Endodermal cell (in vitro differentiated cells): ENCODE results near the gene STRA6. TPM values are rescaled to one million over a fixed set of nuclear protein-coding genes. Genes with fewer than 3 reads are reported as not detected.

Source experiments
- DNase-seq: peaks from one replicate; pipeline ENCODE4 v3.0.0-alpha.2; 2017
- H3K27ac ChIP-seq: 2 replicates; pipeline ENCODE4 v1.5.1; 2013; ENCODE audit warnings: mild to moderate bottlenecking, low read depth, low read length, moderate library complexity
- H3K27me3 ChIP-seq: 2 replicates; pipeline ENCODE4 v1.6.1; 2013; ENCODE audit warnings: mild to moderate bottlenecking, low read length, moderate library complexity; ENCODE audit not compliant: insufficient read depth, control insufficient read depth, poor library complexity, severe bottlenecking
- H3K36me3 ChIP-seq: 2 replicates; pipeline ENCODE4 v1.7.0; 2013; ENCODE audit warnings: mild to moderate bottlenecking, low read length, moderate library complexity; ENCODE audit not compliant: control insufficient read depth, insufficient read depth
- H3K4me1 ChIP-seq: one replicate; pipeline ENCODE4 v1.7.0; 2013; ENCODE audit warnings: low read length; ENCODE audit not compliant: control insufficient read depth, insufficient read depth
- H3K4me3 ChIP-seq: 2 replicates; pipeline ENCODE4 v1.5.1; 2013; ENCODE audit warnings: mild to moderate bottlenecking, low read length, moderate library complexity
- H3K9ac ChIP-seq: 2 replicates; pipeline ENCODE4 v1.6.1; 2013; ENCODE audit warnings: mild to moderate bottlenecking, low read length, moderate library complexity; ENCODE audit not compliant: poor library complexity, severe bottlenecking; ENCODE audit errors: extremely low read depth
- H3K9me3 ChIP-seq: 2 replicates; pipeline ENCODE4 v1.6.1; 2013; ENCODE audit warnings: mild to moderate bottlenecking, low read length, moderate library complexity; ENCODE audit not compliant: control insufficient read depth
- H3K27ac Mint-ChIP-seq: 2 replicates; pipeline ENCODE4 v1.8.0; 2020; ENCODE audit warnings: mixed read lengths
- H3K27me3 Mint-ChIP-seq: 2 replicates; pipeline ENCODE4 v1.8.0; 2021; ENCODE audit warnings: mild to moderate bottlenecking, mixed read lengths; ENCODE audit not compliant: insufficient read depth
- H3K36me3 Mint-ChIP-seq: 2 replicates; pipeline ENCODE4 v1.8.0; 2020; ENCODE audit warnings: low read depth, mixed read lengths
- H3K4me1 Mint-ChIP-seq: 2 replicates; pipeline ENCODE4 v1.8.0; 2020; ENCODE audit warnings: mixed read lengths
- H3K4me3 Mint-ChIP-seq: 2 replicates; pipeline ENCODE4 v1.8.0; 2020; ENCODE audit warnings: mild to moderate bottlenecking, moderate library complexity, mixed read lengths
- H3K9me3 Mint-ChIP-seq: 2 replicates; pipeline ENCODE4 v1.8.0; 2020; ENCODE audit warnings: mild to moderate bottlenecking, mixed read lengths
- WGBS, 2 experiments: methylation state at CpG; one replicate each; pipeline versions ENCODE4 v1.1.5 to v1.1.7; 2013; ENCODE audit warnings: missing lambda C conversion rate in 2 of 2, mixed read lengths in 1 of 2; ENCODE audit not compliant: insufficient coverage in 1 of 2, insufficient read length in 1 of 2; 5-methylcytosine and 5-hydroxymethylcytosine counted together
- total RNA-seq, 2 donors: library from RNA; stranded (reverse); fragmentation: NEBNext Ultra II Directional in 1 of 2; extraction: Animal tissue kit (Norgen Biotek cat#: 25700) in 1 of 2; gene quantifications; 2 replicates in 1 of 2; 3 replicates in 1 of 2; pipeline ENCODE4 v1.2.1, GENCODE V29; 2021
- TF ChIP-seq, protein P1 (sequence below): fragments of 200-600 bp; sonication (generic); conservative IDR thresholded peaks from 2 replicates; pipeline ENCODE4 v1.5.0; 2021; ENCODE audit warnings: antibody characterized with exemption, mild to moderate bottlenecking

Gene STRA6
- total RNA-seq, 2 donors from 2014 or later: 18.2 to 26.2 TPM

DNA sequence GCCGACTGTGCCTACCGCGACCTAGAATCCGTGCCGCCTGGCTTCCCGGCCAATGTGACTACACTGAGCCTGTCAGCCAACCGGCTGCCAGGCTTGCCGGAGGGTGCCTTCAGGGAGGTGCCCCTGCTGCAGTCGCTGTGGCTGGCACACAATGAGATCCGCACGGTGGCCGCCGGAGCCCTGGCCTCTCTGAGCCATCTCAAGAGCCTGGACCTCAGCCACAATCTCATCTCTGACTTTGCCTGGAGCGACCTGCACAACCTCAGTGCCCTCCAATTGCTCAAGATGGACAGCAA is 27.7 kb downstream of the STRA6 start:
- H3K4me3 ChIP-seq: no peak overlapping the region
- Mint-ChIP-seq H3K9me3 (no peaks in the 10 kb centered on the region), H3K27ac (no peak overlapping the region), H3K27me3 (no peaks in the 10 kb centered on the region), H3K36me3 (no peaks in the 10 kb centered on the region), H3K4me1 (peaks cover 6% of the 10 kb centered on the region), H3K4me3 (no peak overlapping the region)
- H3K27me3 ChIP-seq: no peaks in the 10 kb centered on the region
- TF ChIP-seq, protein P1, sequence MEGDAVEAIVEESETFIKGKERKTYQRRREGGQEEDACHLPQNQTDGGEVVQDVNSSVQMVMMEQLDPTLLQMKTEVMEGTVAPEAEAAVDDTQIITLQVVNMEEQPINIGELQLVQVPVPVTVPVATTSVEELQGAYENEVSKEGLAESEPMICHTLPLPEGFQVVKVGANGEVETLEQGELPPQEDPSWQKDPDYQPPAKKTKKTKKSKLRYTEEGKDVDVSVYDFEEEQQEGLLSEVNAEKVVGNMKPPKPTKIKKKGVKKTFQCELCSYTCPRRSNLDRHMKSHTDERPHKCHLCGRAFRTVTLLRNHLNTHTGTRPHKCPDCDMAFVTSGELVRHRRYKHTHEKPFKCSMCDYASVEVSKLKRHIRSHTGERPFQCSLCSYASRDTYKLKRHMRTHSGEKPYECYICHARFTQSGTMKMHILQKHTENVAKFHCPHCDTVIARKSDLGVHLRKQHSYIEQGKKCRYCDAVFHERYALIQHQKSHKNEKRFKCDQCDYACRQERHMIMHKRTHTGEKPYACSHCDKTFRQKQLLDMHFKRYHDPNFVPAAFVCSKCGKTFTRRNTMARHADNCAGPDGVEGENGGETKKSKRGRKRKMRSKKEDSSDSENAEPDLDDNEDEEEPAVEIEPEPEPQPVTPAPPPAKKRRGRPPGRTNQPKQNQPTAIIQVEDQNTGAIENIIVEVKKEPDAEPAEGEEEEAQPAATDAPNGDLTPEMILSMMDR: no peak
- H3K9me3 ChIP-seq: no peaks in the 10 kb centered on the region
- no peak overlapping the region for H3K27ac ChIP-seq
- peak; percentile 43 for DNase-seq
- no peaks in the 10 kb centered on the region for H3K4me1 ChIP-seq
- H3K36me3 ChIP-seq: no peaks in the 10 kb centered on the region
- 94 to 97% methylated on average over 13 to 14 of the region's 14 CpGs for WGBS, 2 experiments
- H3K9ac ChIP-seq: no peak overlapping the region

GRCh38 chr15:74174219-74174957 is 28.2 kb downstream of the STRA6 start:
- H3K36me3 Mint-ChIP-seq: no peaks in the 10 kb centered on the region
- Histone ChIP-seq H3K36me3 (no peaks in the 10 kb centered on the region), H3K9ac (no peak overlapping the region), H3K4me1 (no peaks in the 10 kb centered on the region), H3K4me3 (no peak overlapping the region), H3K9me3 (no peaks in the 10 kb centered on the region), H3K27ac (peak overlapping the region; percentile 8), H3K27me3 (no peaks in the 10 kb centered on the region)
- no peak overlapping the region for H3K4me3 Mint-ChIP-seq
- no peaks in the 10 kb centered on the region for H3K9me3 Mint-ChIP-seq
- H3K4me1 Mint-ChIP-seq: peaks cover 6% of the 10 kb centered on the region
- peak; percentile 53 for DNase-seq
- TF ChIP-seq, protein P1: no peak
- no peaks in the 10 kb centered on the region for H3K27me3 Mint-ChIP-seq
- H3K27ac Mint-ChIP-seq: no peak overlapping the region
- 88 to 89% methylated on average over 13 to 20 of the region's 20 CpGs for WGBS, 2 experiments

GRCh38 chr15:74173380-74174218 is 29.0 kb downstream of the STRA6 start, which contains the start of gene ISLR:
ISLR (plus strand) TSS chr15:74173710; CDS start chr15:74174859, 1,149 bp downstream.
- Histone ChIP-seq H3K27me3 (no peaks in the 10 kb centered on the region), H3K9me3 (no peaks in the 10 kb centered on the region), H3K9ac (no peak within 1 kb of the TSS), H3K4me1 (no peaks in the 10 kb centered on the region), H3K36me3 (no peaks in the 10 kb centered on the region), H3K27ac (peak within 1 kb of the TSS; percentile 8), H3K4me3 (no peak within 1 kb of the TSS)
- WGBS, 2 experiments: 73 to 78% methylated on average over 8 to 20 of the region's 20 CpGs
- Mint-ChIP-seq H3K9me3 (no peaks in the 10 kb centered on the region), H3K27ac (no peak within 1 kb of the TSS), H3K4me3 (no peak within 1 kb of the TSS), H3K4me1 (peaks cover 6% of the 10 kb centered on the region), H3K27me3 (no peaks in the 10 kb centered on the region), H3K36me3 (no peaks in the 10 kb centered on the region)
- peak; percentile 56 for DNase-seq
- TF ChIP-seq, protein P1: no peak
